Ovary (tissue), 3 donors: ENCODE results near the gene CRBN.

Source experiments
- CTCF ChIP-seq, 3 donors: fragments of 450-650 bp in 2 of 3; fragments of 200-600 bp in 1 of 3; IDR thresholded peaks; one replicate each; pipeline versions ENCODE4 v1.5.1 to v1.8.0; 2016 to 2022; ENCODE audit warnings: antibody characterized with exemption in 3 of 3, mild to moderate bottlenecking in 1 of 3
- POLR2A ChIP-seq: fragments of 450-650 bp; IDR thresholded peaks from one replicate; pipeline ENCODE4 v1.6.1; 2017; ENCODE audit warnings: antibody characterized with exemption, mild to moderate bottlenecking, moderate library complexity
- donor health status: DM: no; HTN: no; CAD: no.

GRCh38 chr3:3149560-3149959, 29.9 kb downstream of the CRBN start:
- TF ChIP-seq CTCF (IDR thresholded peaks at IDR 0.05): no peak
- no peak for TF ChIP-seq POLR2A
